K562 (cell line): ENCODE data around the gene GPR152.

ENCODE experiments used
- BHLHE40 ChIP-seq: IDR thresholded peaks from 2 replicates; pipeline ENCODE4 v1.6.1; 2011; ENCODE audit warnings: low read length, improper control_type of control experiment
- EP300 ChIP-seq: IDR thresholded peaks from 2 replicates; pipeline ENCODE4 v1.6.1; 2012; ENCODE audit warnings: low read length, improper control_type of control experiment
- EZH2 ChIP-seq: IDR thresholded peaks from 2 replicates; pipeline ENCODE4 v1.6.1; 2012; ENCODE audit warnings: low read depth, mild to moderate bottlenecking, inconsistent platforms, low read length, borderline replicate concordance
- HSF4 ChIP-seq: fragments of 250-450 bp; sonication (Bioruptor Pico); IDR thresholded peaks from 2 replicates; pipeline ENCODE4 v2.1.2; 2022; ENCODE audit warnings: mild to moderate bottlenecking, moderate library complexity, borderline replicate concordance
- JUND ChIP-seq, 2 experiments: IDR thresholded peaks; 2 replicates in 1 of 2; 3 replicates in 1 of 2; pipeline ENCODE4 v1.6.1; 2011; ENCODE audit warnings: borderline replicate concordance in 2 of 2, low read depth in 2 of 2, low read length in 2 of 2, improper control_type of control experiment in 1 of 2, missing biosample characterization in 1 of 2, missing genetic modification characterization in 1 of 2, missing genetic modification reagents in 1 of 2
- NR2C2 ChIP-seq, 2 experiments: fragments of 200-800 bp in 1 of 2; sonication (Bioruptor generic) in 1 of 2; sonication (generic) in 1 of 2; formaldehyde crosslinking in 1 of 2; IDR thresholded peaks; 2 replicates each; pipeline versions ENCODE4 v1.6.1 to v1.8.0; 2016 to 2022; ENCODE audit warnings: mild to moderate bottlenecking in 1 of 2, missing compliant biosample characterization in 1 of 2, missing genetic modification characterization in 1 of 2, missing genetic modification reagents in 1 of 2
- NR2F6 ChIP-seq: fragments of 450-650 bp; formaldehyde crosslinking; IDR thresholded peaks from 2 replicates; pipeline ENCODE4 v1.4.0; 2020; ENCODE audit warnings: mild to moderate bottlenecking
- POLR2A ChIP-seq: fragments of 450-650 bp; conservative IDR thresholded peaks from 2 replicates; pipeline ENCODE4 v1.6.1; 2016
- TAF15 ChIP-seq: fragments of 200-400 bp; formaldehyde crosslinking; IDR thresholded peaks from 2 replicates; pipeline ENCODE4 v1.6.1; 2017; ENCODE audit warnings: mild to moderate bottlenecking, low read depth, low read length, moderate library complexity
- TF ChIP-seq, protein P1 (sequence below): sonication (generic); formaldehyde crosslinking; IDR thresholded peaks from 2 replicates; pipeline ENCODE4 v1.8.0; 2023; ENCODE audit warnings: mild to moderate bottlenecking, missing genetic modification reagents
- TF ChIP-seq, protein P2 (sequence below): fragments of 450-650 bp; IDR thresholded peaks from 2 replicates; pipeline ENCODE4 v1.6.1; 2016; ENCODE audit warnings: missing biosample characterization, missing genetic modification characterization
- TF ChIP-seq, protein P3 (sequence below): conservative IDR thresholded peaks from 2 replicates; pipeline ENCODE4 v1.6.1; 2011; ENCODE audit warnings: low read depth, mild to moderate bottlenecking, low read length; ENCODE audit not compliant: control insufficient read depth
- TF ChIP-seq, protein P4 (sequence below): fragments of 450-650 bp; IDR thresholded peaks from 2 replicates; pipeline ENCODE4 v1.6.1; 2016

DNA sequence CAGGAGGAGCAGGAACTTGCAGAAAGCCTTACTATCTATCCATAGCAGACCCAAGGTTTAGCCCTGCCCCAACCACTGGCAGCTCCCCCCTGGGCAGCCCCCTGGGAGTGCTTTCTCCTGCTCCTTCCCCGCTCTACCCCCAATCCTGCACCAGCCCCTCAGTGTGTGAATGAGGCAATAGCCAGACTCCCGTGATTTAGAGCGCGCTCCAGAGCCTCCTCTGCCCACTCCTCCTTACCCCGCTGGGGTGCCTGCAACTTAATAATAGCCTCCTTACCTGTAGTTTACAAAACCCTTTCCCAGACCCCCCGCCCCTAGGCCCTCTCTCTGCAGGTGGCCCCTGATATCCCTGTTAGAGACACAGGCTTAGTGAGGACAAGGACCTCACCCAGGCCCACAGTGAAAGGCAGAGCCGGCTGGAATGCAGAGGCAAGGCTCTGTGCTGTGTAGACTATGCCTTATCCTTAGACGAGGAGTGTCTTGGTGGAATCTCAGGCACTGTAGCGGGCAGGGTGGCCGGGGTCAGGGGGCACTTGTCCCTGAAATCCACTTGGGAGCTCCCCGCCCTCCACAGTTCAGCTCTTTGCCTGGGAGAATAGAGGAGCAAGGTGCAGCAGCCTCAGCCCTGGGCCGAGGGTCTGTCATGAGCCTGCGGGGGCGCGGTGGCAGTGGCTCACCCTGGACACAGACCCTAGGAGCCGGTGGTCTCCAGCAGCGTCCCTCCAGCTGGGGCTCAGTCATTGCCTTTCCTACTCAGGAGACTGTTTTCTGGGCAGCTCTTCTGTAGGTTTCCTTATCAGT is 41.3 kb downstream of the GPR152 start:
- no peak for TF ChIP-seq EZH2
- no peak for TF ChIP-seq JUND (IDR thresholded peaks at IDR 0.05; ENCODE audit: borderline replicate concordance, low read depth, low read length)
- no peak for TF ChIP-seq JUND (tag; IDR thresholded peaks at IDR 0.05; ENCODE audit: borderline replicate concordance, low read depth, low read length)
- TF ChIP-seq EP300: no peak
- TF ChIP-seq, protein P1, sequence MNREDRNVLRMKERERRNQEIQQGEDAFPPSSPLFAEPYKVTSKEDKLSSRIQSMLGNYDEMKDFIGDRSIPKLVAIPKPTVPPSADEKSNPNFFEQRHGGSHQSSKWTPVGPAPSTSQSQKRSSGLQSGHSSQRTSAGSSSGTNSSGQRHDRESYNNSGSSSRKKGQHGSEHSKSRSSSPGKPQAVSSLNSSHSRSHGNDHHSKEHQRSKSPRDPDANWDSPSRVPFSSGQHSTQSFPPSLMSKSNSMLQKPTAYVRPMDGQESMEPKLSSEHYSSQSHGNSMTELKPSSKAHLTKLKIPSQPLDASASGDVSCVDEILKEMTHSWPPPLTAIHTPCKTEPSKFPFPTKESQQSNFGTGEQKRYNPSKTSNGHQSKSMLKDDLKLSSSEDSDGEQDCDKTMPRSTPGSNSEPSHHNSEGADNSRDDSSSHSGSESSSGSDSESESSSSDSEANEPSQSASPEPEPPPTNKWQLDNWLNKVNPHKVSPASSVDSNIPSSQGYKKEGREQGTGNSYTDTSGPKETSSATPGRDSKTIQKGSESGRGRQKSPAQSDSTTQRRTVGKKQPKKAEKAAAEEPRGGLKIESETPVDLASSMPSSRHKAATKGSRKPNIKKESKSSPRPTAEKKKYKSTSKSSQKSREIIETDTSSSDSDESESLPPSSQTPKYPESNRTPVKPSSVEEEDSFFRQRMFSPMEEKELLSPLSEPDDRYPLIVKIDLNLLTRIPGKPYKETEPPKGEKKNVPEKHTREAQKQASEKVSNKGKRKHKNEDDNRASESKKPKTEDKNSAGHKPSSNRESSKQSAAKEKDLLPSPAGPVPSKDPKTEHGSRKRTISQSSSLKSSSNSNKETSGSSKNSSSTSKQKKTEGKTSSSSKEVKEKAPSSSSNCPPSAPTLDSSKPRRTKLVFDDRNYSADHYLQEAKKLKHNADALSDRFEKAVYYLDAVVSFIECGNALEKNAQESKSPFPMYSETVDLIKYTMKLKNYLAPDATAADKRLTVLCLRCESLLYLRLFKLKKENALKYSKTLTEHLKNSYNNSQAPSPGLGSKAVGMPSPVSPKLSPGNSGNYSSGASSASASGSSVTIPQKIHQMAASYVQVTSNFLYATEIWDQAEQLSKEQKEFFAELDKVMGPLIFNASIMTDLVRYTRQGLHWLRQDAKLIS (CRISPR knock-in tag): no peak
- TF ChIP-seq HSF4 (CRISPR knock-in tag): no peak
- TF ChIP-seq, protein P2, sequence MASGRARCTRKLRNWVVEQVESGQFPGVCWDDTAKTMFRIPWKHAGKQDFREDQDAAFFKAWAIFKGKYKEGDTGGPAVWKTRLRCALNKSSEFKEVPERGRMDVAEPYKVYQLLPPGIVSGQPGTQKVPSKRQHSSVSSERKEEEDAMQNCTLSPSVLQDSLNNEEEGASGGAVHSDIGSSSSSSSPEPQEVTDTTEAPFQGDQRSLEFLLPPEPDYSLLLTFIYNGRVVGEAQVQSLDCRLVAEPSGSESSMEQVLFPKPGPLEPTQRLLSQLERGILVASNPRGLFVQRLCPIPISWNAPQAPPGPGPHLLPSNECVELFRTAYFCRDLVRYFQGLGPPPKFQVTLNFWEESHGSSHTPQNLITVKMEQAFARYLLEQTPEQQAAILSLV: no peak
- TF ChIP-seq, protein P3, sequence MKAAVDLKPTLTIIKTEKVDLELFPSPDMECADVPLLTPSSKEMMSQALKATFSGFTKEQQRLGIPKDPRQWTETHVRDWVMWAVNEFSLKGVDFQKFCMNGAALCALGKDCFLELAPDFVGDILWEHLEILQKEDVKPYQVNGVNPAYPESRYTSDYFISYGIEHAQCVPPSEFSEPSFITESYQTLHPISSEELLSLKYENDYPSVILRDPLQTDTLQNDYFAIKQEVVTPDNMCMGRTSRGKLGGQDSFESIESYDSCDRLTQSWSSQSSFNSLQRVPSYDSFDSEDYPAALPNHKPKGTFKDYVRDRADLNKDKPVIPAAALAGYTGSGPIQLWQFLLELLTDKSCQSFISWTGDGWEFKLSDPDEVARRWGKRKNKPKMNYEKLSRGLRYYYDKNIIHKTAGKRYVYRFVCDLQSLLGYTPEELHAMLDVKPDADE: no peak
- TF ChIP-seq, protein P4, sequence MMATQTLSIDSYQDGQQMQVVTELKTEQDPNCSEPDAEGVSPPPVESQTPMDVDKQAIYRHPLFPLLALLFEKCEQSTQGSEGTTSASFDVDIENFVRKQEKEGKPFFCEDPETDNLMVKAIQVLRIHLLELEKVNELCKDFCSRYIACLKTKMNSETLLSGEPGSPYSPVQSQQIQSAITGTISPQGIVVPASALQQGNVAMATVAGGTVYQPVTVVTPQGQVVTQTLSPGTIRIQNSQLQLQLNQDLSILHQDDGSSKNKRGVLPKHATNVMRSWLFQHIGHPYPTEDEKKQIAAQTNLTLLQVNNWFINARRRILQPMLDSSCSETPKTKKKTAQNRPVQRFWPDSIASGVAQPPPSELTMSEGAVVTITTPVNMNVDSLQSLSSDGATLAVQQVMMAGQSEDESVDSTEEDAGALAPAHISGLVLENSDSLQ: no peak
- no peak for TF ChIP-seq NR2F6 (CRISPR knock-in tag)
- TF ChIP-seq POLR2A: no peak
- no peak for TF ChIP-seq NR2C2 (CRISPR knock-in tag; IDR thresholded peaks at IDR 0.05)
- TF ChIP-seq NR2C2 (tag; IDR thresholded peaks at IDR 0.05): no peak
- TF ChIP-seq TAF15: no peak
- TF ChIP-seq BHLHE40: no peak
